ENCODE data around the gene SOX15. TPM values are rescaled to one million over a fixed set of nuclear protein-coding genes. Genes with fewer than 3 reads are reported as not detected.
"Not testable (repeated sequence)": the region's sequence is repeated elsewhere in the genome, so short reads cannot be mapped to it uniquely, and the experiment has no call there.

The SOX15 gene
- 1 to 10 TPM; 3.3 to 4.3 (median 4.0) TPM for polyA plus RNA-seq (ENCODE audit: insufficient read length in 4 of 4)

DNA sequence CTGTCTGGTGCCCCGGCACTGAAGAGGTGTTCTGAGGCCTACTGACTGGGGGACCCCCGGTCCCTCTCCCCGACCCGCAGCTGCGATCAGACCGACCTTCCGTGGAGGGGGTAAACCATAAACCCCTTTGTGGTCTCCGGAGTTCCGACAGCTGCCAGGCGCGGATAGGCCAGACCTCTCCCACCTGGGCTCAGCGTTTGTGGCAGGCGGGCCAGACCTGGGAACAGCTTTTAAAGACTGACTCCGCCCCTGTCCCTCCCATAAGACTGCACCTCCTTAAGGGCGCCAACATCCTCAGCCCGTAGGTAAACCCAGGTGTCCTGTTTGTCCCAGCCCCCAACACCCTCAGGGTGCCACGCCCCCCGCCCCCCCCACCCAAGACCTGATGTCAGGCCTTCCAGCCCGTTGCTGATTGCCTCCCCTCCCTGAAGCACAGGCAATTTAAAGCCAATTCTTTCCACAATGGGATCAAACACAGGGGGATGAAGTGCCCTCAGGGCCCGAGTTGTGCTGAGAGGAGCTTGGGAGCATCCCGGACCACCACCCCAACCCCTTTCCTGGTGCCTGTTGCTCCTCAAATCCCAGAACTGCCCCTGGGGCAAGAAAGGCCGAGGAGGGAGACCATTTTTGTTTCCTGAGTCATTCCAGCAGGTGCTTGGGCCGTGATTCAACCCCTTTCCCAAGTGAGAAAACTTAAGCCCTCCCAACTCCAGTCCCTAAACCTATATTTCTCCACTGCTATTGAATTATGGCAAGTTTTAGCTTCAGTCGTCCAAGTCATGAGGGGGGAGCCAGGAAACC is at the start of gene SOX15:
Gene SOX15 (minus strand): TSS at position 204 of the 801 bp plus-strand sequence. CDS start 418 bp downstream, outside the sequence.
- DNase-seq (ENCODE audit: low read depth in 4 of 4, low spot score in 3 of 4), result no peak

DNA sequence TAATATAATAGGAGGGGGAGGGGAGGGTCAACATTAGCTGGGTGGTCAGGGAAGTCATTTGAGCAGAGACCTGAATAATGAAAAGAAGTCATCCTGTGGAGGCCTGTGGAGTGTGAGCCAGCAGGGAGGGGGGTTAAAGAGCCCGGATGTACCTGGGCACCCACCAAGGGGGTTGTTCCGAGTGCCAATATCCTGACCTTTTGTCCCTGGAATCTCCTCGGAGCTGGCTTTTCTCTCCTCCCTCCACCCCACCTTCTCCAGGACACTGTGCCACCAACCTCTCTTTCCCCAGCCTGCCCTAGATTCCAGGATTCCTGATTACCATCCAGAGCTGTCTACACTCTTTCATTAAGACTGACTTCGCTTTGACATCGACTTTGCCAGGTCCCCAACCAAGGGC is 46.3 kb upstream of the SOX15 start:
- no peak for DNase-seq (ENCODE audit: low read depth in 4 of 4, low spot score in 3 of 4)

DNA sequence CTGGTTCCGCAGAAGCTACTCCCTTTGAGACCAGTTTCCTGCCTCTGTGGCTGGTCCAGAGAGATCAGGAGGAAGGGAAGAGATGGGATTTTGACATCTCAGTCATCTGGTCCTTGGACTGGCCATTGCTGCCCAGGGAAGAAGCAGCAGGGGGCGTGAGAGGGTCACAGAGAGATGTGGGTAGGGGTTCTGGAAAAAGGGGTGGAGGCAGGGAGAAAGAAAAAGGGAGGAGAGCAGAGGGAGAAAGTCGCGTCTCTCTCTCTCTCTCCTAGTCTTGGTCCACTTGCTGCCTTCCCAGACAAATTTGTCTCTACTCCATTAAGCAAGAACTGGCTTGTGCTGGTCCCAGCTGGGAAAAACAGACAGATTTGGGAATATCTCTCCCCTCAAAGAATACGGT is 44.5 kb upstream of the SOX15 start:
- peak in 2 of 4 donors; percentile 56 to 69 for DNase-seq (ENCODE audit: low read depth in 4 of 4, low spot score in 3 of 4)

DNA sequence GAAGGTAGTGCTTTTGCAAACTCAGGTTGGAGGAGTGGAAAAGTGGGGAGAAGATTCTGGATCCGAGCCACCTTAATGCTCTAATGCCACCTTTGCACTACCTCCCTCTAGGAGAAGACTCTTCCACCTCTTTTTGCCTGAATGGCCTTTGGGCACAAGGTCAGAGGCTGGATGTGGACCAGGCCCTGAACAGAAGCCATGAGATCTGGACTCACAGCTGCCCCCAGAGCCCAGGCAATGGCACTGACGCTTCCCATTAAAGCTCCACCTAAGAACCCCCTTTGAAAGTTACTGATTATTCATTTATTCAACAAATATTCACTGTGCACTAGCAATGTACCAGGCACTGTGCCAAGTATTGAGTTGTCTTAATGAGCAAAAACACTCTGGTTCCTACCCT is 43.2 kb upstream of the SOX15 start:
- DNase-seq (ENCODE audit: low read depth in 4 of 4, low spot score in 3 of 4), result no peak

DNA sequence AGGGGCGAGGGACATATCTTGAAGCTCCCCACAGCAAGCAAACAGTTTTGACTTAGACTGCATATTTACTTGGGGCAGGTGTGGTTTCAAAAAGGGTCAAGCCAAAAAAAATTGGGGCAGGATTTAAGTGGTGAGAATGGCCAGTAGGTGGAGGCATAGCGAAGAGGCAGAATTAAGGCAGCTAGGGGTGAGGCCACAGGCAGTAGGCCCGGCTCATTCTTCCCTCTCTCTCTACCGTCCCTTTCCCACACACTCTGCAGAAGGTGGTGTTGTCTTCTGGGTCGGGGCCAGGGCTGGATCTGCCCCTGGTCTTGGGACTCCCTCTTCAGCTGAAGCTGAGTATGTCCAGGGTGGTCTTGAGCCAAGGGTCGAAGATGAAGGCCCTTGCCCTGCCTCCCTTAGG is 42.6 kb upstream of the SOX15 start:
- no peak for DNase-seq (ENCODE audit: low read depth in 4 of 4, low spot score in 3 of 4)

DNA sequence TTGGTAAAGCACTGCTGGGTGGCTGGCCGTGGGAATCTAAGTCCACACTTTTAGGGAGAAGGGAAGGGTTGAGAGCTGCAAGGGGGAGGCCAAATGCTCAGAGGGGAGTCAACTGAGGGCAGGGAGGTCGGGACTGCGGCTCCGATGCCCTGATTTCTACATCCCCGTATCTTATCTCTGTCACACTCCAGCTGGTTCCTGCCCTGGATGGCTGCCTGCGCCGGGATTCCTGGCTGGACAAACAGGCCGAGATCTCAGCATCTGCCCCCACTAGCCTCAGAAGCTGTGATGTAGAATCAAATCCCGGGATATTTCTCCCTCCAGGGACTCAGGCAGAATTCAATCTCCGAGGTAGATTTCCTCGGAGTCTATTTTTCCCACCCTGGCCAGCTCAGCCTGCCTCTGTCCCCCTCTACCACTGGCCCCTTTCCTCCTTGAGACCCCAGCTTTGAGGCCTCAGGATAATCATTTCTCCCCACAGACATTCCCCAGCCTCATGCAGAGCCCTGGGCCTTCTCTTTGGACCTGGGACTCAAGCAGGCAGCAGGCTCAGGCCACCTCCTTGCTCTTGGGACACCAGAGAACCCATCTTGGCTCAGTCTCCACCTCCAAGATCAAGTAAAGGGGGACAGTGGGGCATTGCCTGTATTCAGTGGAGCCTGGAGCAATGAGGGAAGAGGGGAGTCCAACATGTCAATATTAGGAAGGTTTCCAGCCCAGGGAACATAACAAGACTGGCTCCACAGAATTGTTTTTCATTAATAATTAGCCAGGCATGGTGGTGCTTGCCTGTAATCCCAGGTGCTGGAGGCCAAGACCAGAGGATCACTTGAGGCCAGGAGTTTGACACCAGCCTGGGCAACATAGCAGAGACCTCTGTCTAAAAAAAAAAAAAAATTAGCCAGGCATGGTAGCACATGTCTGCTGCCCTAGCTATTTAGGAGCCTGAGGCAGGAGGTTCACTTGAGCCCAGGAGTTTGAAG is 41.8 kb upstream of the SOX15 start:
- DNase-seq (ENCODE audit: low read depth in 4 of 4, low spot score in 3 of 4), result no peak

DNA sequence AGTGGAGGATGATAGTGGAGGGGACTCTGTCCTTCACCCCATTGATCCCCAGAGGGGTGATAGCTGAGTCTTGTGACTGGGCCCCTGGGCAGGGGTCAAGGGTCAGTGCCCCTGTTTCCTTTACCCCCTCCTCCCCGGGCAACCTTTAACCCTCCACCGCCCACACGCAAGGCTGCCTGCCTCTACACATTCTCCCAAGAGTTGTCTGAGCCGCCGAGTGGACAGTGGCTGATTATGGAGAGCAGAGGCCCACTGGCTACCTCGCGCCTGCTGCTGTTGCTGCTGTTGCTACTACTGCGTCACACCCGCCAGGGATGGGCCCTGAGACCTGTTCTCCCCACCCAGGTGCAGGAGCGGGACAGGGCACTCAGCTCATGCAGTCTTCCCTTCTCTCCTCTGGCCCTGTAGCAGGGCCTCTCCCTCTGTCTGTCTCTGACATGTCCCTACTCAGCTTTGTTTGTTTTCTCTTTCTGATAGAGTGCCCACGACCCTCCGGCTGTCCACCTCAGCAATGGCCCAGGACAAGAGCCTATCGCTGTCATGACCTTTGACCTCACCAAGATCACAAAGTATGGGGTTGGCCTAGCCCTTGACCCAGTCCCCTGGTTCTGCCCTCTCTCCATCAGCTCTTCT is 40.2 kb upstream of the SOX15 start, which contains the start of gene SHBG:
Gene SHBG (plus strand): TSS at position 197 of the 633 bp plus-strand sequence. CDS start 38 bp downstream, at position 235.
- no peak for DNase-seq (ENCODE audit: low read depth in 4 of 4, low spot score in 3 of 4)

DNA sequence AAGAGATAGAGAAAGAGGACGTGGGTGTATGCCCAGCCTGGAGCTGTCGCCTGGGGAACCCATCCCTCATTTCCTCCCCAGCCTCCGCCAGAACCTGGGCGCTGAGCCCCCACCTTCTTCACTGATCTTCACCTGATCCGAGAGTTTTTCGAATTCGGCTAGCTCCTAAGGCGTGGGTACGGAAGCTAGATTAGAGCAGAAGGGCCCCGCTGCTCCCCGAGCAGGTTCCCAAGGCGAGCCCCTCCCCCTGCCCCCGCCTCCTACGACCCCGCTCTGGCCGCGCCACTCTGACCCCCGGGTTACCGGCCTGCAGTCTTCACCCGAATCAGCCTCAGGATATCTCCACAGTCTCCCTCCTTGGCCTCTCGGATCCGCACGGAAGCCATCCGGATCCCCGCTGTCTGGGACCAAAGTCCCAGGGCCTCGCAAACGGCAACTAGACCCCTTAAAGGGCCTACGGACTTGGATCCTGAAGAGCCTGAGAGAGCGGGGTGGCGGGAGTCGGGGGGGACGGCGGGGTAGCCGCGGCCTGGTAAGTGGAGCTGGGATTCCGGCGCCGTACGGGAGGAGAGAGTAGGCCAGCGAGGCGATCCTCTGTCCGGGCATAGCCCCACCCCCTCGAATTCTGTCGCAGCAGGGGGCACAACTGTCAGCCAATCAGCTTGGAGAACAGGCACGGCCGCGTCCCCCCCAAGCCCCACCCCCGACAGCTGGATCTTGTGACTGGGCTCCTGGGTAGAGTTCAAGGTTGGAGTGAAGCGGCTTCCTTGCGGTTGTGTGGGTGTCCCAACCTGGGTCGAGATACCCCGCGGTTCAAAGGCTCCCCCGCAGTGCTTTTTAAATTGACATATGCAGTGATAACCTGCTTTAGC is 37.6 kb upstream of the SOX15 start, which contains the start of gene SAT2:
Gene SAT2 (minus strand): TSS at position 572 of the 872 bp plus-strand sequence. CDS start 186 bp downstream, at position 386.
- peak; percentile 84 to 94 (median 91) for DNase-seq (ENCODE audit: low read depth in 4 of 4, low spot score in 3 of 4)

DNA sequence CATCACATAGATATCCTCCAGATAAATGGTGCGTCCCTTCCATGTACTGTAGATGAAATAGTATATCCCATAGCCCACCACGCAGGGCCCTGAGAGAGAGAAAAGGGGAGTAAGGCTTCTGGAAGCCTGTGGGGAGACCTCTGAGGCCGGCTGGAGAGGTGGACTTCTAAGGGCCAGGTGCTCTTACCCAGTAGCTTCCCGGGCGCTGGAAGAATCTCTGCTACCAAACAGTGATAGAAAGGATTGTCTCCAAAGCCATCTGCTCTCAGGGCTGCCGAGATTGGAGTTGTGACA is 37.0 kb upstream of the SOX15 start:
- no peak for DNase-seq (ENCODE audit: low read depth in 4 of 4, low spot score in 3 of 4)

DNA sequence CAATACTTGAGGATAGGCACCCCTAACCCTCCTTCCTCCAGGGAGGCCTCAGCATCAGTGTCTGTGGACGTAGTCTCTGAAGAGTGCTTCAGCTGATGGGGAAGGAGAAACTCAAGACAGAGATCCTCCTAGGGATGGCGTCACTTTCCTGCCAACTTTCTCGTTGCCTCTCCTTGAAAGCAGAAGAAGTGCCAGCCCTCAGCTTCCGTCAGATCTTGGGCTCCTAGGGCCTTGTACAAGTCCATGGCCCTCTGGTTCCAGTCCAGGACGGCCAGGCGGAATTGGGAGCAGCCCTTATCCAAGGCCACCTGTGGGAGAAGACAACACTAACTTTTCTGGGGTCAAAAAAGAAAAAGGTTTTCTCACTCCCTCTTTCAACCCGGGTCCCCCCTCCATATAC is 36.4 kb upstream of the SOX15 start:
- no peak for DNase-seq (ENCODE audit: low read depth in 4 of 4, low spot score in 3 of 4)

DNA sequence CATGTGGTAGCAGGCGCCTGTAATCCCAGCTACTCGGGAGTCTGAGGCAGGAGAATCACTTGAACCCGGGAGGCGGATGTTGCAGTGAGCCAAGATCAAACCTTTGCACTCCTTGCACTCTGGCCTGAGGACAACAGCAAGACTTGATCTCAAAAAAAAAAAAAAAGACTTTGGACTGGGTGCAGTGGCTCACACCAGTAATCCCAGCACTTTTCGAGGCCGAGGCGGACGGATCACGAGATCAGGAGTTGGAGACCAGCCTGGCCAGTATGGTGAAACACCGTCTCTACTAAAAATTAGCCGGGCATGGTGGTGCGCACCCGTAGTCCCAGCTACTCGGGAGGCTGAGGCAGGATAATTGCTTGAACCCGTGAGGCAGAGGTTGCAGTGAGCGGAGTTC is 35.9 kb upstream of the SOX15 start:
- DNase-seq (ENCODE audit: low read depth in 4 of 4, low spot score in 3 of 4), result not testable (repeated sequence)

DNA sequence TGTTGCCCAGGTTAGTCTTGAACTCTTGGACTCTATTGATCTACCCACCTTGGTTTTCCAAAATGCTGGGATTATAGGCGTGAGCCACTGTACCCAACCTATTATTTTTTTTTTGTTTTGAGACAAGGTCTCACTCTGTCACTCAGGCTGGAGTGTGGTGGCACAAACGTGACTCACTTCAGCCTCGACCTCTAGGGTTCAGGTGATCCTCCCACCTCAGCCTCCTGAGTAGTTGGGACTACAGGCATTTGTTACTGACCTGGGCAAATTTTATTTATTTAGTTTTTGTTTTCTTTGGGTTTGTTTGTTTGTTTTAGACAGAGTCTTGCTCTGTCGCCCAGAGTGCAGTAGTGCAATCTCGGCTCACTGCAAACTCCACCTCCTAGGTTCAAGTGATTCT is 33.8 kb upstream of the SOX15 start:
- DNase-seq (ENCODE audit: low read depth in 4 of 4, low spot score in 3 of 4), result no peak

DNA sequence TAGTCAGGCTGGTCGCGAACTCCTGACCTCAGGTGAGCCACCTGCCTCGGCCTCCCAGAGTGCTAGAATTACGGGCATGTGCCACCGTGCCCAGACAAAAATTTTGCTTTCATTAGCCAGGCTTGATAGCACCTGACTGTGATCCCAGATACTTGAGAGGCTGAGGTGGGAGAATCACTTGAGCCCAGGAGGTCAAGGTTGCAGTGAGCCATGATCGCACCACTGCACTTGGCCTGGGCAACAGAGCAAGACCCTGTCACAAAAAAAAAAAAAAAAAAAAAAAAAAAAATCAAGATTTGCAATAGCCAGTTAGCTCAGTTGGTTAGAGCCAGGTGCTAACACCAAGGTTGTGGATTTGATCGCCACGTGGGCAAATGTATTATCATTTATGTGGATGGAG is 30.9 kb upstream of the SOX15 start:
- DNase-seq (ENCODE audit: low read depth in 4 of 4, low spot score in 3 of 4), result no peak

DNA sequence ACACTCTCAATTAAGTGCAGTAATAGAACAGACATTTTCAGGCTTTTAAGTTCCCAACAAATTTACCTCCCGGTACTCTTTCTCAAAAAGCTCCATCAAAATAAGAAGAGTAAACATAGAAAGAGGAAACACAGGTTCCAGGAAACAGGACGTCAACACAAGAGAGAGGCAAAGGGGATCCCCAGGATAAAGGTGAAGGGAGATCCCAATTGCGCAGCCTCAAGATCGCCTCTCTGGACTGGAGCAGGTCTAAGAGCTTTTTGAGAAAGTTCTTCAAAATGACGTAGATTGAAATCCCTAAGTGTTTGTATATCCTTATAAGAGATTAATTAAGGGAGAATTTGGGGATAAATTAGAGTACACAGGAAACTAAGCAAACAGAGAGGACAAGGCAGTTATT is 28.7 kb upstream of the SOX15 start:
- no peak for DNase-seq (ENCODE audit: low read depth in 4 of 4, low spot score in 3 of 4)

DNA sequence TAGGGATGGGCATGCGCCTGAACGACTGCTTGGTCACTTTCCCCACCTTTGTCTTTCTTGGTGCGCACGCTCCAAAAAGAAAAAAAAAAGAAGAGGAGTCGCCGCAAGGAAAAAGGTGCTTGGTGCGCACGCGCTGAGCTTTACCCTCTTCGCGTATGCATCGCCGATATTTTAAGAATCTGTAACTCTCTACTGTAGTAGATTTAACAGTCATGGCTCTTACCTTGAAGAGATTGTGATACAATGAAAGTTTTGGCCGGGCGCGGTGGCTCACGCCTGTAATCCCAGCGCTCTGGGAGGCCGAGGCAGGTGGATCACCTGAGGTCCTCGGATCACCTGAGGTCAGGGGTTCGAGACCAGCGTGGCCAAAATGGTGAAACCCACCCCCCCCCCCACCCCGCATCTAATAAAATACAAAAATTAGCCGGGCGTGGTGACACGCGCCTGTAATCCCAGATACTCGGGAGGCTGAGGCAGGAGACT is 25.4 kb upstream of the SOX15 start:
- DNase-seq (ENCODE audit: low read depth in 4 of 4, low spot score in 3 of 4), result no peak

DNA sequence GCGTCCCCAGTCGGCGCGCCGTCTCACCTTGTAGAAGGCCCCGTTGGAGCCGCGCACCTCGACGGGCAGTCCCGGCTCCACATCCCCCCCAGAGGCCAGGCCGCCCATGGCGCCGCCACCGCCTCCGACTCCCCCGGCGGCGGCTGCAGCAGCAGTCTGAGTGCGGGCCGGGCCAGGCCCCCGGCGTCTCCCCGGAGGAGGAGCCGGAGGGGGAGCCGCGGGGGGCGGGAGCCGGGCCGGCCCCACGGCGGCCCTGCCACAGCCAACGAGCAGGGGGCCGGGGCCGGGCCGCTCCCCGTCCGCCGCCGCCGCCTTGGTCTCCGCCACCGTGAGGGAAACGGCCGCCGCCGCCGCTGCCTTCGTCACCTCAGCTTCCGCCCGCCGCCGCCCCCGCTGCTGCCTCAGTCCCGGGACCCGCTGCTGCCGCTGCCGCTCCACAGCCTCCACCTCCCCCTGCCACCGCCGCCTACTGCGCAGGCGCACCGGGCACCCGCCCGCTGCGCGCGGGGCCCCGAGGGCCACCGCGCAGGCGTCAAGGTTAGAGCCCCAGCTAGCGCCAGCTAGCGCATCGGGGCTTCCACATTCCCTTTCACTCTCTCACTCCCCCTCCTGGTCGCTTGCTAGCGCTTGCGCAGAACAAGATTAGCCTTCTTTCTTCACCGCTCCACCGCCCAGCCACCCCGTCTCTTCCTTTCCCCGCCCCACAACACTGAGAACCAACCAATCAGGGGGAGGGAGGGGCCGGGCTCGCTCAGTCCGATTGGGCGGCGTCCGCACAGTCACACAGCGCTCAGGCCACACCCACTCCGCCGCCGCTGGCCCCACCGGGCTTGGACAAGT is 24.8 kb upstream of the SOX15 start, which contains the start of gene FXR2:
Gene FXR2 (minus strand): TSS at position 473 of the 840 bp plus-strand sequence. CDS start 365 bp downstream, at position 108.
- peak; percentile 100 for DNase-seq (ENCODE audit: low read depth in 4 of 4, low spot score in 3 of 4)

DNA sequence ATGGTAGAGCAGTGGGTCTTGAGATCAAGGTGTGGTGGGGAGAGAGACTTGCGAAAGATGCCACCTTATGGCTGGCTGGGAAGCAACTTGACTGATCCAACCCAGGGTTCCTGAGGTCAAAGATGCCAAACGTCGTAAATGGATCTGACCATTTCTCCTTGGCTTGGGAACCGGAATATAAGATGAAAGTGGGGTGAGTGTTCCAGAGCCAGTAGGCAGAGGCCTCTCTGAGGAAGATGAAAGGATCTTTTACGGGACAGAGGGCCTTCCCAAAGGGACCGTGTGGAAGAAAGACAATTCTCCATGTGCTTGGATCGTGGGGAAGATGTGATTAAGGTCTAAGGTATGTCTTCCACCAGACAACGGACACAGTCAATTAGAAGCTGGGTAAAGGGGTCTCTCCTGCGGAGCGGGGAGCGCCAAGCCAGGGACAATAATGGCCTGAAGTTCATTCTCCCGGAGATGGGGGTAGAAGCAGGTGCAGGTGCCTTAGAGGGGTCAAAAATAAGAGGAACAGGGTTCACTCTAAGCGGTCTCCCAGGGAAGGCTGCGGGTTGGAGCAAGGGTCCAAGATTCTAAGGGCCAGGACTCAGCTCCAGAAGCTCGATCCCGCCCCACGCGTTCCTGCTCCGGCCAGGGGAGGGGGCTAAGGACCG is 24.0 kb upstream of the SOX15 start:
- no peak for DNase-seq (ENCODE audit: low read depth in 4 of 4, low spot score in 3 of 4)

DNA sequence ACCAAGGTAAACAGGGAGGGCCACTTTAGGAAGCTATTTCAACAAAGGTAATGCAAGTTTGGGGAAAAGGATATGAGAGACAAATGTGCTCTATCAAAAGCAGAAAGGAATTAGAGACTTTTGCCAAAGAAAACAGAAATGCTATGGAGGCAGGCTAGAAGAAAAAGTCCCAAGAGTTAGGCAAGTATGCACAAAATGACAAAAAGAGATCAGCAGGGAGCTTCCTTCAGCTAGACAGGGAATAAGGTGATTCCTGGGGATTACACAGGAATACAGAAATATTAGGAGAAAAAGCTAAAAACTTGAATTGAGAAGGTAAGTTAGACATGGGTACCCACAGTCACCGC is 22.4 kb upstream of the SOX15 start:
- DNase-seq (ENCODE audit: low read depth in 4 of 4, low spot score in 3 of 4), result no peak

Data from right renal pelvis (tissue), 4 donors.